K562 (cell line): ENCODE measurements around the gene FBLN2. TPM values are rescaled to one million over a fixed set of nuclear protein-coding genes. Genes with fewer than 3 reads are reported as not detected.

Experiments used
- CBFA2T2 ChIP-seq: fragments of 450-650 bp; conservative IDR thresholded peaks from 2 replicates; pipeline ENCODE4 v1.6.1; 2017; ENCODE audit warnings: mild to moderate bottlenecking
- CBX3 ChIP-seq, 2 experiments: IDR thresholded peaks; 1 replicate in 1 of 2; 2 replicates in 1 of 2; pipeline ENCODE4 v1.6.1; 2012; ENCODE audit warnings: inconsistent platforms in 2 of 2, low read length in 2 of 2, borderline replicate concordance in 1 of 2, control low read depth in 1 of 2
- E2F3 ChIP-seq: fragments of 250-450 bp; sonication (Bioruptor Pico); IDR thresholded peaks from 2 replicates; pipeline ENCODE4 v1.4.0; 2020; ENCODE audit warnings: mild to moderate bottlenecking
- EHMT2 ChIP-seq: fragments of 450-650 bp; IDR thresholded peaks from 2 replicates; pipeline ENCODE4 v1.6.1; 2018; ENCODE audit warnings: antibody characterized with exemption
- KLF1 ChIP-seq: fragments of 450-650 bp; IDR thresholded peaks from 2 replicates; pipeline ENCODE4 v1.6.1; 2016; ENCODE audit warnings: missing genetic modification characterization, missing compliant biosample characterization
- LEF1 ChIP-seq: fragments of 450-650 bp; IDR thresholded peaks from 2 replicates; pipeline ENCODE4 v1.6.1; 2016; ENCODE audit warnings: mild to moderate bottlenecking
- NR3C1 ChIP-seq: sonication (generic); formaldehyde crosslinking; IDR thresholded peaks from 2 replicates; pipeline ENCODE4 v1.8.1; 2022; ENCODE audit warnings: missing genetic modification reagents
- PATZ1 ChIP-seq: fragments of 250-450 bp; sonication (Bioruptor Pico); IDR thresholded peaks from 2 replicates; pipeline ENCODE4 v1.5.0; 2020; ENCODE audit warnings: mild to moderate bottlenecking, borderline replicate concordance
- RFX1 ChIP-seq: fragments of 450-650 bp; IDR thresholded peaks from 2 replicates; pipeline ENCODE4 v1.6.1; 2016; ENCODE audit warnings: mild to moderate bottlenecking, moderate library complexity
- SMARCB1 ChIP-seq: IDR thresholded peaks from 2 replicates; pipeline ENCODE4 v1.6.1; 2011; ENCODE audit warnings: improper control_type of control experiment, low read depth; ENCODE audit not compliant: insufficient read length
- SOX6 ChIP-seq: fragments of 450-650 bp; IDR thresholded peaks from 2 replicates; pipeline ENCODE4 v1.6.1; 2014; ENCODE audit warnings: mild to moderate bottlenecking
- TEAD4 ChIP-seq, 2 experiments: sonication (generic) in 1 of 2; formaldehyde crosslinking in 1 of 2; IDR thresholded peaks; 2 replicates each; pipeline versions ENCODE4 v1.6.1 to v1.8.0; 2012 to 2022; ENCODE audit warnings: borderline replicate concordance in 1 of 2, inconsistent platforms in 1 of 2, low read length in 1 of 2, mild to moderate bottlenecking in 1 of 2, missing genetic modification reagents in 1 of 2
- ZBTB2 ChIP-seq: fragments of 450-650 bp; IDR thresholded peaks from 2 replicates; pipeline ENCODE4 v1.6.1; 2016; ENCODE audit warnings: antibody characterized with exemption
- ZBTB7A ChIP-seq: IDR thresholded peaks from 2 replicates; pipeline ENCODE4 v1.6.1; 2011; ENCODE audit warnings: low read depth, mild to moderate bottlenecking, low read length, moderate library complexity, borderline replicate concordance; ENCODE audit not compliant: control insufficient read depth
- ZFX ChIP-seq: sonication (generic); formaldehyde crosslinking; IDR thresholded peaks from 2 replicates; pipeline ENCODE4 v1.8.0; 2022; ENCODE audit warnings: mild to moderate bottlenecking, missing genetic modification reagents, moderate library complexity
- ZNF140 ChIP-seq: fragments of 250-450 bp; sonication (Bioruptor Pico); IDR thresholded peaks from 2 replicates; pipeline ENCODE4 v1.8.0; 2021; ENCODE audit warnings: moderate library complexity, mild to moderate bottlenecking, inconsistent platforms
- ZNF24 ChIP-seq: fragments of 450-650 bp; IDR thresholded peaks from 2 replicates; pipeline ENCODE4 v1.6.1; 2016
- ZNF41 ChIP-seq: fragments of 250-450 bp; sonication (Bioruptor Pico); conservative IDR thresholded peaks from 2 replicates; pipeline ENCODE4 v1.4.0; 2020; ENCODE audit warnings: mild to moderate bottlenecking
- ZNF655 ChIP-seq: fragments of 250-450 bp; sonication (Bioruptor Pico); IDR thresholded peaks from 2 replicates; pipeline ENCODE4 v1.5.0; 2021
- ZNF766 ChIP-seq: fragments of 200-800 bp; sonication (Bioruptor generic); conservative IDR thresholded peaks from 2 replicates; pipeline ENCODE4 v1.6.1; 2016; ENCODE audit warnings: missing genetic modification characterization, missing compliant biosample characterization
- ZSCAN29 ChIP-seq: fragments of 450-650 bp; IDR thresholded peaks from 2 replicates; pipeline ENCODE4 v1.6.1; 2017
- polyA plus RNA-seq, 8 experiments: library from polyadenylated mRNA; depleted of rRNA in 4 of 8; stranded (reverse) in 5 of 8; unstranded in 3 of 8; fragments of >200 nt; fragmentation: Nextera tagmentation in 2 of 8; fragmentation: Illumina TruSeq in 1 of 8; extraction: Ambion mirVana in 2 of 8; extraction: Trizol in 1 of 8; gene quantifications; 2 replicates each; pipeline versions ENCODE4 v1.2.1 to v1.2.3, GENCODE V29; 2011 to 2014; ENCODE audit warnings: inconsistent platforms in 1 of 8, missing spikeins in 1 of 8
- total RNA-seq, 7 experiments: library from RNA; depleted of rRNA in 6 of 7; stranded (reverse); fragments of >200 nt in 6 of 7; fragmentation: Illumina TruSeq in 2 of 7; extraction: Trizol in 2 of 7; gene quantifications; 2 replicates each; pipeline versions ENCODE4 v1.2.1 to v1.2.3, GENCODE V29; 2011 to 2021; ENCODE audit warnings: low replicate concordance in 1 of 7
- TF ChIP-seq, protein P1 (sequence below): fragments of 450-650 bp; IDR thresholded peaks from 2 replicates; pipeline ENCODE4 v1.6.1; 2016; ENCODE audit warnings: low read depth, mild to moderate bottlenecking, moderate library complexity

The FBLN2 gene
- total and polyA plus RNA-seq, 9 of the 15 experiments (the other 6 are each of a cell fraction or from before 2014, with no cell fraction given): 0.03 to 0.10 (median 0.04) TPM; not detected in 6

DNA sequence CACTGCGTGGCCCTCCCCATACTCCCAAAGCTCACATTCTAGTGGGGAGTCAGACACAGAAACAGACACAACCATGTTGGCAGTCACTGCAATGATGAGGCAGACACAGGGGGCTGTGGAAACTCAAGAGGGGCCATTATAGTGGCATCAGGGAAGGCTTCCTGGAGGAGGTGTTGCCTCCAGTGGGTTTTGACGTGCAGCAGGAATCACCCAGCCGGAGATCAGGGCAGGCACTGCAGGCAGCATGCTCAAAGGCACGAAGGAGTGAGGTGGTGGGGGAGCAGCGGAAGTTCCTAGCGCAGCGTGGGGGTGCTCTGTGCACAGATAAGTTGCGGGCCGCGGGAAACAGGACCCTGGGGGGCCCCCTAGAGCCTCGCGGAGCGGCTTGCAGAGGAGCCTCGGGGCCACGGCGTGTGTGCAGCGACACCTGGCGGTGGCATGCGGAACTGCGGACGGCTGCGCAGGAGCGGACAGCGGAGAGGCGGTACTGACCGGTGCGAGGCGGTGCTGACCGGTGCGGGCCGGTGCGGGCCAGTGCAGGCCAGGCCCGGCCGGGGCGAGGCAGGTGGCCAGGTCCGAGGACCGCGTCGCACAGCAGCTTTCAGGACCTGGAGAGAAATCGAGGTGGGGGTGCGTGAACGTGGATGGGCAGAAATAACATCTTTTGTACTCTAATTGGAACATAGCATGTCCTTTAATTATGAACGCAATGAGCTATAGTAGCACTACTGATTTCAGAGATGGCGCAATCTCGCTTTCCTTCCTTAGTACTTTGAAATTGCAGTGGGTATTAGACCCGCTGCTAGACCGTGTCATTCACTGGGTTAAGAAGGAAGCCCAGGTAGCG, 101.5 kb downstream of the FBLN2 start (continued):
- TF ChIP-seq ZBTB2: peak; percentile 67; the same call in 1 of the 2 replicates
- peak; percentile 95 for TF ChIP-seq ZNF24
- no peak for TF ChIP-seq ZNF140 (CRISPR knock-in tag)
- peak; percentile 88 for TF ChIP-seq ZFX (CRISPR knock-in tag)
- TF ChIP-seq E2F3 (CRISPR knock-in tag): peak; percentile 63; the same call in 1 of the 2 replicates
- TF ChIP-seq SOX6: peak; percentile 83
- peak; percentile 49; the same call in 1 of the 2 replicates for TF ChIP-seq ZSCAN29
- TF ChIP-seq KLF1 (tag): peak; percentile 73; the same call in 1 of the 2 replicates
- peak; percentile 93 for TF ChIP-seq NR3C1 (CRISPR knock-in tag)
- TF ChIP-seq SMARCB1: no peak
- no peak; the same call in 1 of the 2 replicates for TF ChIP-seq CBFA2T2
- peak; percentile 45; the same call in 1 of the 2 replicates for TF ChIP-seq ZNF766 (CRISPR knock-in tag)
- TF ChIP-seq ZNF655 (CRISPR knock-in tag): no peak
- TF ChIP-seq PATZ1 (CRISPR knock-in tag): 0 out of 2 replicates have a peak, but pooled peaks have one; percentile 21
- TF ChIP-seq, protein P1, sequence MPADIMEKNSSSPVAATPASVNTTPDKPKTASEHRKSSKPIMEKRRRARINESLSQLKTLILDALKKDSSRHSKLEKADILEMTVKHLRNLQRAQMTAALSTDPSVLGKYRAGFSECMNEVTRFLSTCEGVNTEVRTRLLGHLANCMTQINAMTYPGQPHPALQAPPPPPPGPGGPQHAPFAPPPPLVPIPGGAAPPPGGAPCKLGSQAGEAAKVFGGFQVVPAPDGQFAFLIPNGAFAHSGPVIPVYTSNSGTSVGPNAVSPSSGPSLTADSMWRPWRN: no peak
- 0 out of 2 replicates have a peak, but pooled peaks have one; percentile 38 for TF ChIP-seq EHMT2
- peak; percentile 100 for TF ChIP-seq LEF1
- TF ChIP-seq TEAD4 (IDR thresholded peaks at IDR 0.05; ENCODE audit: low read length): peak; percentile 61; the same call in 1 of the 2 replicates
- TF ChIP-seq TEAD4 (CRISPR knock-in tag; IDR thresholded peaks at IDR 0.05; ENCODE audit: borderline replicate concordance): no peak
- 0 out of 2 replicates have a peak, but pooled peaks have one; percentile 36 for TF ChIP-seq ZNF41 (CRISPR knock-in tag)
- peak; percentile 96 for TF ChIP-seq ZBTB7A
- TF ChIP-seq CBX3 (IDR thresholded peaks at IDR 0.05; ENCODE audit: borderline replicate concordance in 1 of 2, low read length in 2 of 2): peak in 1 of 2 experiments; percentile 95; a peak in 2 of 3 replicates
- no peak for TF ChIP-seq RFX1
